Stimulated activated CD4-positive, alpha-beta T cell treated with anti-CD3 and anti-CD28 coated beads, TNF-alpha, amount 100 ng/mL, for 48 hours (primary cell): ENCODE results near the gene WDFY1.
A peak's percentile ranks its signal among the peaks of the same experiment; 100 is the strongest.

Experiments used
- DNase-seq, 3 donors: peaks; one replicate each; pipeline ENCODE4 v3.0.0-alpha.2; 2020; ENCODE audit warnings: low read depth in 3 of 3

WDFY1 gene, protein sequence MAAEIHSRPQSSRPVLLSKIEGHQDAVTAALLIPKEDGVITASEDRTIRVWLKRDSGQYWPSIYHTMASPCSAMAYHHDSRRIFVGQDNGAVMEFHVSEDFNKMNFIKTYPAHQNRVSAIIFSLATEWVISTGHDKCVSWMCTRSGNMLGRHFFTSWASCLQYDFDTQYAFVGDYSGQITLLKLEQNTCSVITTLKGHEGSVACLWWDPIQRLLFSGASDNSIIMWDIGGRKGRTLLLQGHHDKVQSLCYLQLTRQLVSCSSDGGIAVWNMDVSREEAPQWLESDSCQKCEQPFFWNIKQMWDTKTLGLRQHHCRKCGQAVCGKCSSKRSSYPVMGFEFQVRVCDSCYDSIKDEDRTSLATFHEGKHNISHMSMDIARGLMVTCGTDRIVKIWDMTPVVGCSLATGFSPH

GRCh38 chr2:223944703-223945531, at the start of gene WDFY1:
WDFY1 (minus strand) TSS chr2:223945335; CDS start chr2:223945284, 51 bp downstream.
- DNase-seq: peak; percentile 55 to 72 (median 70)

DNA sequence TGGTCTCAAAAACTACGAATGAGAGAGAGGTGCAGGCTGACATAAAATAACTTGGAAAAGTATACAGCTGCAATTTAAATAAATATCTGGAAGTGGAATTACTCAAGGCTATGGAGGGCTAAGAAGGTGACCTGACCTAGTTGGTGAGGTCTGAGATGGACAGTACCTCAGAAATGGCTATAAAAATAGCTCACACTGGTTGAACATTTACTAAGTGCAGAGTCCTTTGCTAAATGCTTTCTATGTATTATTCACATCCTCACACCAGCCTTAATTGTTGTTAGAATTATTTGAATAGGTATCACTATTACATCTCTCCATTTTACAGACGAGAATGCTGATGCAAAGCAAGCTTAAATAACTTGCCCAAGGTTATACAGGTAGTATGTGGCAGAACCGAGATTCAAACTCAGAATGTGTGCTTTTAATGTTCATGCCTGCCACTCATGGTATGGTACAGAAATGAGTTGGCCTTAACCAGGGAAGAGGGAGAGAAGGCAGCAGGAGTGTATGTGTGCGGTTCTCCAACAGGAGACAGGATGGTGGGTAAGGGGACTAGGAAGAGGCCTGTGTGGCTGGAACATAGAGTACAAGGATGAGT, 49.5 kb upstream of the WDFY1 start:
- no peak for DNase-seq

GRCh38 chr2:223993634-223994232, 48.6 kb upstream of the WDFY1 start:
- DNase-seq: peak; percentile 20 to 53 (median 32)

GRCh38 chr2:223991611-223992010, 46.5 kb upstream of the WDFY1 start:
- DNase-seq: no peak

DNA sequence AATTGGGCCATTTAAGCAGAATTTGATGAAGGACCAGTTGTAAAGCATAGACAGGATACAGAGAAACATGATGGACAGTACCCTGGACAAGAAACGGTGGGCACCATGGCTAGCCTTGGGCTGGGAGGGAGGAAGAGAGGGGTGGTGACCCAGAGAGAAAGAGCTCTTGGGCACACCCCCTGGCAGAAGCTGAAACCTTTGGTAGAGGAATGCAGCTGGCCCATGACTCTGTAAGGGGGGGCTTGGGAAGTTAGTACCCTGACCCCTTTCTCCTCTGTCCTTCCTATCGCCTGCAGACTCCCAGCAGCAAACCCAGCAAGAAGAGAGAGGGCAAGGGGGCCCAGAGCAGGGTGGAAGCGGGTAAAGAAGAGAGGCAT, 44.7 kb upstream of the WDFY1 start:
- DNase-seq: no peak

DNA sequence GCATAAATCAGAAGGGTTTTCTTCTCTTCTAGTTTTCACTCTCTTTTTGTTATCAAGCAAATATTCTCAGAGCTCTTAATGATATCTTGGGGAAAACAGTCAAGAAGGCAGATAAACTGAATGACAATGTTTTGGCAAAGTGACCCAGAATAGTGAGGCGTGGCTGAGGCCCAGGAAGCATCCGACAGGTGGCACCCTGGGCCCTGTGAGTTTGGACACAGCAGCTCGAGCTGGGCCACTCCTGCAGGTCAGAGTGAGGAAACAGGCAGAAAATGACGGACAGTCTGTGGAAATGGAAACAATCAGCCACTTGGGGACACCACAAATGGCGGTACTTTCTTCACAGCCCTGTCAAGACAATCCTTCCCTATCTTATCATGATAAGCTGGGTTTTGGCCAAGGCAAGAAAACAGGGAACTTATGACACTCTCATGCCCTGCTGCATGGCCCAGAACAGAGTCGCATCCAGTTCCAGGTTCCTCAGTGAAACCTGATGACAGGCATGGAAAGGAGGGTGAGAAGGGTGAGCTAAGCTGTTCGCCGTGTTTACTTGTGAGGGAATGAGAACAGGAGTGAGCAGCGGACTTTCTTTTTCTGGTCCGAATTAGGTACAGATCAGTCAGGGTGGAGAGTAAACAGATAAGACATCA, 44.2 kb upstream of the WDFY1 start:
- no peak for DNase-seq

- no peak for DNase-seq
Observed at GRCh38 chr2:223981241-223981640, 36.1 kb upstream of the WDFY1 start.

DNA sequence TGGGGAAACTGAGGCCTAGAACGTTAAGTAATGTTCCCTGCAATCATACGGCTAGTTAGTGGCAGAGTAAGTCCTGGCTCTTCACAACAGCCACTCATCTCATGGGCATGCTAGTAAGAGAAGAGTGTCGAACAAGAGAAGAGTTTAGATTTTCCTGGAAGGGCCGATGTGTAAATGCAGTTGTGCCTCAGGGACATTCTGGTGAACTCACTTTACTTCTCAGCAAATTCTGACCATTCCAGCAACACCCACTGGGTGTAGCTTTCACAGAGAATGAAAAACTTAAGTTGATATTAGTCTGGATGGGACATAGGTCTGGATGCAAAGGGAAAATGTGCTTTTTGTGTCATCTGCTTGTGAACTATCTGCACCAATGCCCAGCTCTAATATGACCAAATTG, 35.7 kb upstream of the WDFY1 start:
- DNase-seq: no peak

DNA sequence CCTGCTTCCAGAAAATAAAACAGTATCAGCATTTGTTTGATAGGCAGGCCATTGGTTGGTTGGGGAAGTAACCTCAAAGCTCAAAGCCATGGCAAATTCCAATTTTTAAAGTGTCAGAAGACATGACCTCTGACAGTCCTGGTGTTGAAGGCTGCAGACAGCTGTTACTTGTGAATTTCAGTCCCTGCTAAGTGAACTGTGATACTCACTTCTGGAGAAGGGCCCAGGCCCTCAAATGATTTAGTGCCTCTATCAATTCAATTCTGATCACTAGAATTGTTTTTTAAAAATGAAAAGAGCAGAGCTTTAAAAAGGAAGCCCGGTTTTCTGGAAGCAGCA, 35.2 kb upstream of the WDFY1 start:
- DNase-seq: no peak

DNA sequence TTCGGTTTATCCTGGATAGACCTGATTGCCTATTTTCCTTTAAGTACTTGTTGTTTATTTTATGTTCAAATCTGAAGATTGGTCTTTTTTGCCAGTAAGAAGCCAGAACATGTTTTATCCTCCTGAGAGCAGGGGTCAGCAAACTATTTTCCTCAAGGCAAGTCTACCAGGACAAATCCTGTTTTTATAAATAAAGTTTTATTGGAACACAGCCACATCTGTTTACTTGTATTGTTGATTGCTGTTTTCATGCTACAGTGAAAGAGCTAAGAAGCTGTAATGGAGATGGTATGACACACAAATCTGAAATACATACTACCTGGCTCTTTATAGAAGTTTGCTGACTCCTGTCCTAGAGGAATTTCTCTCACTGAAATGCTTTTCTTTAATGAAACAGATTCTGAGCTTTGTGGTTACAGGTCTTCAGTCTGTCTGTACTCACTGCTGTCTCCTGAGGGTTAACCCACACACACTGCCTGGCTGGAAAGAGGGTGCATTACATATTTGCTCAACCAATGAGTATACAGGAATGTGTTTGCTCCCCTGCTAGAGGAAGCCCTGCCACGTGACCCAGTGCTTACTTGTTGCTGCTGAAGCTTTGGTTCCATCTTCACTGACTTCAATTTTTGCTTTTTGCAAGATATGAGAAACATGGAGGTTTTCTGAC, 34.7 kb upstream of the WDFY1 start:
- DNase-seq: no peak

GRCh38 chr2:223978451-223978850, 33.3 kb upstream of the WDFY1 start:
- DNase-seq: no peak

GRCh38 chr2:223976635-223977226, 31.6 kb upstream of the WDFY1 start:
- DNase-seq: no peak

DNA sequence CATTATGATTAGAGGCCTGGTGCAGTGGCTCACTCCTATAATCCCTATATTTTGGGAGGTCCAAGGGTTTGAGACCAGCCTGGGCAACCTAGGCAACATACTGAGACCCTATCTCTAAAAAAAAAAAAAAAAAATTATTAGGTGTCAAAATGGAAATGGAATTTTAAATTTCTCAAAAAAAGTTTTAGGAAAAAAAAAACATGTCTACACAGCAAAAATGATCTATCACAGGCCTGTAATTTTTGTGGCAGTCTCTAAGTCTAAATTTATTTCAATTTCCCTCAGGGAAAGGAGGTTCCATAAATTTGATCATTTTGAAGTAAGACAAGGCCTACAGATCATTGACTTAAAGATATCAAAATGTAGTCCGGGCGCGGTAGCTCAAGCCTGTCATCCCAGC, 28.5 kb upstream of the WDFY1 start:
- DNase-seq: no peak

DNA sequence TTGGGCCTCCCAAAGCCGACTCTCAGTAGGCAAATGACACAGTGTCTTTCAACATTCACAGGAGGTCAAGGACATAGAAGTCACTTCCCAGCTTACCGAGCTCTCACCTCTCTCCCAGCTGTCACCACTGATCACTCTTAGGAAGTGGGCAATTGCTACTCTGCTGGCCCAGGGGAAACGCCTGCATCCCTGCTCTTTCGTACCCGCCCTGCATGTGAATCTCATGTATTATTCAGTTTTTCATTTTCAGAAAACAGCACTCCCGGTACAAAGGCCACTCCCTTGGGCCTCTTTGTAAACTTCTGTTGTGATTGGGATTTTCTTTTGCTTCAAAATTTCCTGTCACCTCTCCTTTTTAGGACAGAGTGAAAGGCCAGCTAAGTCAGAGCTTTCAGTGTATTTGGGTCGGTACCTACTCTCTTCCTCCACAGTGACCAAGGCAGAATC, 27.5 kb upstream of the WDFY1 start:
- DNase-seq: no peak

- DNase-seq: no peak
Observed at GRCh38 chr2:223971731-223972130, 26.6 kb upstream of the WDFY1 start.

DNA sequence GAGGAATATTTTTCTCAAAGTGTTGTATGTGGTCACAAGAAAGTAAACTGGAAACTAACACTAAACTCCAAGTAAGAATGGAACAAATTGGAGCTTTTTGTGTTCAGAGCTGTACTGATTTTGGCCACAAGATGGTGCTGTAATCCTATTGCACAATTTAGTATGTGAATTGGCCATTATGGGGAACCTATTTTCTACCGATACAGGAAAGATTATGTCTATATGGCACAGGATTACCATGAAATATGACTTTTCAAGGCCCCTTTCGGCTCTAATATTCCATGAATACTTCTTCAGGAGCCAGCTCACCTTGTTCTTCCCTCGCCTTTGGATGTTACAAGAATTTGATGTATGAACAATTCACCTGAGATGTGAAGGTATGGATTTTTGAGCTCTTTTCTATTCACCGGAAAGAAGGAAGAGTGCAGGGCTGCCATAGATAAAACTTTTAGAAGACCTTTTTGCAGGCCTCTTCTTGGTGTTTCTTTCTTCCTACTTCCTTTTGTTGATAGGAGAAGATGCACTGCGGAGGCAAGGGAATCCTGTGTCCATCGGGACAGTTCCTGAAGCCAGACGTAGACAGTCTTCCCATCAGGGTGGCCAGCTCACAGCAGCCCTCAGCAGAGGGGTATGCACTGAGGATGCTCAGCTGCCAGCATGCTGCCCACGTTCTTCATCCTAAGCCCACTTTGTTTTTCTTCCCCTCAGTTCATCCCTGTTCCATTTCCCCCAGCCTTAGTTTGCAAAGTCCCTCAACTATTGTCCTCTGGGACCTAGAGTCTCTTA, 25.4 kb upstream of the WDFY1 start:
- peak in 2 of 3 donors; percentile 20 to 45 for DNase-seq

- no peak for DNase-seq
Observed at GRCh38 chr2:223969856-223970255, 24.7 kb upstream of the WDFY1 start.

- DNase-seq: no peak
Observed at GRCh38 chr2:223969315-223969714, 24.2 kb upstream of the WDFY1 start.

- no peak for DNase-seq
Observed at GRCh38 chr2:223967981-223968380, 22.8 kb upstream of the WDFY1 start.

GRCh38 chr2:223959688-223960087, 14.6 kb upstream of the WDFY1 start:
- DNase-seq: no peak
